ENCODE data around the gene MAML2. TPM values are rescaled to one million over a fixed set of nuclear protein-coding genes. Genes with fewer than 3 reads are reported as not detected.
A peak's percentile ranks its signal among the peaks of the same experiment; 100 is the strongest.

The MAML2 gene
- total RNA-seq, 3 donors from 2014 or later (not counting 1 experiment from before 2014, with no cell fraction given) = 14.2 to 20.5 (median 16.1) TPM

GRCh38 chr11:96309016-96309642 is 33.9 kb downstream of the MAML2 start:
- no peak overlapping the region for H3K27ac ChIP-seq (ENCODE audit: low read length)
- no peaks in the 10 kb centered on the region for H3K9me3 ChIP-seq (ENCODE audit: control insufficient read depth, insufficient read depth, low read length)
- no peaks in the 10 kb centered on the region for H3K36me3 ChIP-seq (ENCODE audit: control insufficient read depth, insufficient read depth, low read length)
- intact Hi-C loops (cut with micrococcal nuclease) = no loop called here
- Mint-ChIP-seq H3K9me3 (no peaks in the 10 kb centered on the region), H3K4me1 (peaks cover 23 to 26% of the 10 kb centered on the region in 2 donors), H3K4me3 (no peak overlapping the region), H3K36me3 (no peaks in the 10 kb centered on the region), H3K27ac (no peak overlapping the region), H3K27me3 (ENCODE audit: low read depth in 2 of 2) (no peaks in the 10 kb centered on the region)
- H3K4me1 ChIP-seq (ENCODE audit: control insufficient read depth, insufficient read depth, low read length) = peaks cover 5% of the 10 kb centered on the region
- no peak for ATAC-seq
- TF ChIP-seq CTCF (IDR thresholded peaks at IDR 0.05) = no peak
- no peaks in the 10 kb centered on the region for H3K27me3 ChIP-seq (ENCODE audit: control insufficient read depth, insufficient read depth, low read length)
- DNase-seq = no peak
- no peak overlapping the region for H3K4me3 ChIP-seq (ENCODE audit: low read length)
- 92% methylated on average over 1 of the region's 2 CpGs for WGBS (ENCODE audit: insufficient coverage)

- peaks cover 19 to 20% of the 10 kb centered on the region in 2 donors for H3K4me1 Mint-ChIP-seq
- ATAC-seq = no peak
- no peaks in the 10 kb centered on the region for H3K9me3 Mint-ChIP-seq
- H3K36me3 Mint-ChIP-seq = no peaks in the 10 kb centered on the region
- no peak overlapping the region for H3K4me3 Mint-ChIP-seq
- intact Hi-C loops (cut with micrococcal nuclease) = no loop called here
- Histone ChIP-seq H3K4me1 (ENCODE audit: control insufficient read depth, insufficient read depth, low read length) (peaks cover 3% of the 10 kb centered on the region), H3K27ac (ENCODE audit: low read length) (no peak overlapping the region), H3K9me3 (ENCODE audit: control insufficient read depth, insufficient read depth, low read length) (no peaks in the 10 kb centered on the region), H3K36me3 (ENCODE audit: control insufficient read depth, insufficient read depth, low read length) (no peaks in the 10 kb centered on the region), H3K4me3 (ENCODE audit: low read length) (no peak overlapping the region), H3K27me3 (ENCODE audit: control insufficient read depth, insufficient read depth, low read length) (no peaks in the 10 kb centered on the region)
- peak overlapping the region in 1 of 2 donors; percentile 56 for H3K27ac Mint-ChIP-seq
- WGBS (ENCODE audit: insufficient coverage) = 84% methylated on average over 3 of the region's 3 CpGs
- DNase-seq = no peak
- H3K27me3 Mint-ChIP-seq (ENCODE audit: low read depth in 2 of 2) = no peaks in the 10 kb centered on the region
- TF ChIP-seq CTCF (IDR thresholded peaks at IDR 0.05) = no peak
Observed at GRCh38 chr11:96307776-96308140, 35.2 kb downstream of the MAML2 start.

GRCh38 chr11:96306933-96307775 is 35.8 kb downstream of the MAML2 start:
- peak in 1 of 2 donors; percentile 49 for DNase-seq
- peak overlapping the region in 1 of 2 donors; percentile 56 for H3K27ac Mint-ChIP-seq
- no peak overlapping the region for H3K27ac ChIP-seq (ENCODE audit: low read length)
- no peak overlapping the region for H3K4me3 ChIP-seq (ENCODE audit: low read length)
- no peaks in the 10 kb centered on the region for H3K27me3 ChIP-seq (ENCODE audit: control insufficient read depth, insufficient read depth, low read length)
- WGBS (ENCODE audit: insufficient coverage) = 58% methylated on average over 10 of the region's 10 CpGs
- H3K27me3 Mint-ChIP-seq (ENCODE audit: low read depth in 2 of 2) = no peaks in the 10 kb centered on the region
- ATAC-seq = peak; percentile 31 to 62 (median 47)
- no peaks in the 10 kb centered on the region for H3K36me3 Mint-ChIP-seq
- no peaks in the 10 kb centered on the region for H3K36me3 ChIP-seq (ENCODE audit: control insufficient read depth, insufficient read depth, low read length)
- peaks cover 3% of the 10 kb centered on the region for H3K4me1 ChIP-seq (ENCODE audit: control insufficient read depth, insufficient read depth, low read length)
- H3K4me1 Mint-ChIP-seq = peaks cover 20 to 22% of the 10 kb centered on the region in 2 donors
- TF ChIP-seq CTCF (IDR thresholded peaks at IDR 0.05) = no peak
- no peaks in the 10 kb centered on the region for H3K9me3 Mint-ChIP-seq
- peak overlapping the region; percentile 10 for H3K4me3 Mint-ChIP-seq
- intact Hi-C loops (cut with micrococcal nuclease) = no loop called here
- H3K9me3 ChIP-seq (ENCODE audit: control insufficient read depth, insufficient read depth, low read length) = no peaks in the 10 kb centered on the region
